ENCODE results near the gene BHLHE23.

- TF ChIP-seq CTCF (IDR thresholded peaks at IDR 0.05) (no peak), POLR2A (IDR thresholded peaks at IDR 0.05) (no peak), EP300 (IDR thresholded peaks at IDR 0.05) (no peak), POLR2AphosphoS5 (IDR thresholded peaks at IDR 0.05) (no peak)
Measured at GRCh38 chr20:63027221-63027921, 20.6 kb upstream of the BHLHE23 start.
